Epithelial cell of prostate (primary cell): Measurements from ENCODE around the gene APBA2.

Experiments used
- DNase-seq: peaks from one replicate; pipeline ENCODE4 v3.0.0-alpha.2; 2011; ENCODE audit warnings: low read depth, low spot score
- H3K27ac ChIP-seq: fragments of 450-650 bp; 2 replicates; pipeline ENCODE4 v1.5.1; 2017; ENCODE audit warnings: mild to moderate bottlenecking

The APBA2 gene

DNA sequence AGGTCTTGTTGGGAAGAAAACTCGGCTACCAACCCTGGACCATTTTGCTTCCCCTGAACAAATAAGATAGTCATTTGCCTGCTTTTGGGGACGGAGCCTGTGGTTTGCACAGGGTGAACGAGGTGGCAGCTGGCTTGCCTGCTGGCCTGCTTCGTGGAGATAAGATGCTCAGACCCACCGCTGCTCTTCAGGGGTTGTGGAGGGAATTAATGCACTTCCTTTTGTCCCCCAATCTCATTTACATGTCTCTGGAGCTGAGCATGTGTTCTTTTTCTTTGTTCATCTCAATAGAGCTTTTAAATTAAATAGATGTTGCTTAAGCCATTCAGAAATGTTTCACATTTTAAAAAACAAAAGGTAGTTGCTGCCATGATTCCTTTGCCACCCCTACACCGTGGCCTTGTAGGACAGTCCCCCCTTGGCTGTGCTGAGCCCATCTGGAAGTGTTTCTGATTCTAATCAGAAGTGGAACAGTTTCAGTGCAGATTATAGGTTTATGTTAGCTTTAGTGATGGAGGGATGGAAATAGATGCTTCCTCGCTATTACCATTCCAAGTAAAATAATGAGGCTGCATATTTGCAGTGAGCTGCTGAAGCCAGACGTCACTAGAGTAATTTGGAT, 25.6 kb downstream of the APBA2 start:
- no peak overlapping the region for H3K27ac ChIP-seq
- no peak for DNase-seq

GRCh38 chr15:28912422-28912821, 26.6 kb downstream of the APBA2 start:
- no peak for DNase-seq
- no peak overlapping the region for H3K27ac ChIP-seq

GRCh38 chr15:28913171-28913765, 27.5 kb downstream of the APBA2 start:
- H3K27ac ChIP-seq: no peak overlapping the region
- DNase-seq: no peak

DNA sequence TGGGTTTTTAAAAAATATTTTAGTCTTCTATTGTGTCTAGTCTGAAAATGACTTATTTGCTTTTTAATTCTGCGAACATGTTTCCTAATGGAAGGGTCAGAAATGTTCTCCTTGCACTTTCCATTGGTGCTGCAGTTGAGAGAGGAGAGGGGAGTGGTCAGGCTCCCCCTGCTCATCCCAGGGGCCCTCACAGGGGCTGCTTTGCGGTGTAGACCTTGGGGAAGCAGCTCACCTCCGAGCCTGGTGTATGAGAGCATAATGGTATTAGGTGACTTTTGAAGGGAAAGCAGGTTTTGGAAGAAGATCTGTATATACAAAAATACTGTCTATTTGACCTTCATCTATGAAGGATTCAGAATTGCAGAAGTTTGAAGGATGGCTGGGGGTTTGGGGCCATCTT, 28.3 kb downstream of the APBA2 start:
- no peak for DNase-seq
- H3K27ac ChIP-seq: no peak overlapping the region

DNA sequence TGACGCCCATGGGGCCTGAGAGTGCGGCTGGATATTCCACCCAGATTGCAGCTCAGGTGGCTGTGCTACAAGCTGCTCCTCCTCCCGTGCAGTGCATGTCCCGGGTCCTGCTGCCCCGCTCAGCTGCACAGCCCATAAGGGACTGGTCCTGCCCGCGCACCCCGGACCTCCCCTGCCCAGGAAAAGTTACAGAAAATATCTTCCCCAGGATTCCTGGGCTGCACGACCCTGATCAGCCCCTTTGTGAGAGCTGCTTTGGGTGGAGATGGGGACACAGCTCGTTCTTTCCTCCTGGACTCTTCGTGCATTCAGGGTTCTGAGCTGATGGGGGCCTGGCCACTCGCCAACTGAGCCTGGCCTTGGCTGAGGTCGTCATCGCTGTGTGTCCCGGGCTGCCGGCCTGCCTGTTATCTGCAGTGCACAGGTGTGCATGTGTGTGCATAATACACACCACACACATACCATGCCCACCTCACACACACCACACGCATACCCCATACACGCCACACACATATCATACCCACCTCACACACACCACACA, 28.8 kb downstream of the APBA2 start:
- DNase-seq: no peak
- no peak overlapping the region for H3K27ac ChIP-seq

GRCh38 chr15:28915041-28915810, 29.5 kb downstream of the APBA2 start:
- H3K27ac ChIP-seq: no peak overlapping the region
- no peak for DNase-seq

DNA sequence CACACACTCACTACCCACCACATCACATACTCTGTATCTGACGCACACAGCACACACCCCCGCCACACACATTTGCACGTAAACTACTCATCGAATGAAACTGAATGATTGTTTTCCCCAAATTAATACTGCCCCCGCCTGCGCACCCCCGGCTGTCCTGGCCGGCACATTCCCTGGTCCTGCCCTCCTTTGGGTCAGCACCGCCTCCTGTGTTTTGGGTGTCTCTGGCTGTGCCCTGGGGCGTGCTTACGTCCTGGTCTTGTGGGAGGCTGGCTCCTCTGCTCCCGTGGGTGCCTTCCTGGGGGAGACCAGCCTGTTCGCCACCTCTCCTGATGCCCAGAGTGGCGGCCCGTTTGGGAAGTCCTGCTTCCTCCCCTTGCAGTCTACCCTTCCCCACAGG, 30.2 kb downstream of the APBA2 start:
- DNase-seq: no peak
- no peak overlapping the region for H3K27ac ChIP-seq

GRCh38 chr15:28917791-28918140, 32.0 kb downstream of the APBA2 start:
- H3K27ac ChIP-seq: no peak overlapping the region
- DNase-seq: no peak

- H3K27ac ChIP-seq: no peak overlapping the region
- no peak for DNase-seq
Observed at GRCh38 chr15:28918141-28918983, 32.6 kb downstream of the APBA2 start.

DNA sequence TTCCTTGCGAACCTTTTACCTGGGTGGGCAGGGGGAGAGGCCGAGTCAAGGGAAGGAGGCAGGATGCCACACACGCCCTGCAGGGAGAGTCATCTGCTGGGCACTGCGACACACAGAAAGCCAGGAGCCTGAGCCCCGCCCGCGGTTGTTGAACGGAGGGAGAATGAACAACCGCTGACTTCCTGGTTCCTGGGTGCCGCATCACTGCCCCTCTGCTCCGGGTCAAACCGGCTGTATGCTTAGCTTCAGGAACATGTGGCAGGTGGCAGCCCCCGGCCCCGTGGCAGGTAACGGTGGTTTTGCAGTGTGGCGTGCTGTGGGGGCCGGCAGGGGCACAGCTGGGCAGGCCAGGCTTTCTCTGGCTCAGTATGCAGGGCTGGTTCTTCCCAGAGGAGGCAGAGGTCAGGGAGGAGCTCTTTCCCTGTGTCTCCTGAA, 33.4 kb downstream of the APBA2 start:
- H3K27ac ChIP-seq: no peak overlapping the region
- DNase-seq: no peak

GRCh38 chr15:28919679-28920655, 34.2 kb downstream of the APBA2 start:
- H3K27ac ChIP-seq: no peak overlapping the region
- no peak for DNase-seq

GRCh38 chr15:28920781-28921331, 35.1 kb downstream of the APBA2 start:
- DNase-seq: no peak
- H3K27ac ChIP-seq: no peak overlapping the region

DNA sequence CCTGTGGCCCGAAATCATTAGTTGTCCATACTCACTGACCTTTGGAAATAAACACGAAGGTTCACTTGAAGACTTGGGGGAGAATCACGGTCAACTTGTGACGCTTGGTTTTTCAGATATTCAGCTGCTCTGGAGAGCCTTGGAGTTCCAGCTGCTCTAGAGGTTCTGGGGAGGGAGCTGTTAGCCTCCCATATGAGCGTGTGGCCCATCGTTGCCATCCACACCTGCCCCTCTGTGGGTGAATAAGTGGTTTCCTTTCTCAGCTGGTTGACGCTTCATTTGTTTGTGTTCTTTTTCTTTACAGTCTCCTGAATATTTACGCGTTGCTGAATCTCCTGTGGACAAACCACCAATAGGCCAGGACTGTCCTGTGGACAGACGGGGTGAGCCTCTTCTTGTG, 35.6 kb downstream of the APBA2 start:
- H3K27ac ChIP-seq: no peak overlapping the region
- no peak for DNase-seq

DNA sequence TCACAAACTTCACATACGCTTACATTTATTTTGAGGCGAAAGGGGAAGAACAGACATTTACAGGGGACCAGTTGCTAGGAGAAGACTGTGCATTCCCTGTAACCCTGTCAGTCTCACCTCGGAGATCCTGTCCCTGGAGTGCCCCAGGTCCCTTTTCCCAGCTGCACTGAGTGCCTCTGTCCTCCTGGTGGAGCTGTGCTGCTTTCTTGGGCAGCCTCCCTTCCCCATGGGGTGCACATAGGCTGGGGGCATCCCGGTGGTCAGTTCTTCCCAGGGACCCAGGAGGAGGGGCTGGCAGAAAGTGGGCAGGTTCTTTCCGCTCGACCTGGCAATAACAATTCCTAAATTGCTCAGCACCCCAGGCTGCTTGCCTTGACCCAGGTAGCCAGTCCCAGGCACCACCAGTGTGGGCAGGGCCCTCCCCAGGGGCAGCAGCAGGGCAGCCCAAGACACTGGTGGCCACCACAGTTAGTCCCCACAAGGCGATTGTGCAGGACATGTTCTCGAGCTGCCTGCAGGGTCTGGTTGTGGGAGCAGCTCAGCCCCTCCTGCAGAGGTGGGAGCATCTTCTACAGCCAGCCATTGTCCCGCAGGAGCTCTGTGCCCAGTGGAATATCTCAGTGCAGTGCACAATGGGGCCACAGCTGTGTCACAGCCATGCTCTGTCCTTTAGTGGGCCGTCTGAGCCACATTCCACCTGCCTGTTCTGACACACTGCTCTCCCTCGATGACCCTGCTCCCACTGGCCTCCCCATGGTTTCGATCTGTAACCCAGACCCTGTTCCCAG, 36.3 kb downstream of the APBA2 start:
- DNase-seq: no peak
- H3K27ac ChIP-seq: no peak overlapping the region

DNA sequence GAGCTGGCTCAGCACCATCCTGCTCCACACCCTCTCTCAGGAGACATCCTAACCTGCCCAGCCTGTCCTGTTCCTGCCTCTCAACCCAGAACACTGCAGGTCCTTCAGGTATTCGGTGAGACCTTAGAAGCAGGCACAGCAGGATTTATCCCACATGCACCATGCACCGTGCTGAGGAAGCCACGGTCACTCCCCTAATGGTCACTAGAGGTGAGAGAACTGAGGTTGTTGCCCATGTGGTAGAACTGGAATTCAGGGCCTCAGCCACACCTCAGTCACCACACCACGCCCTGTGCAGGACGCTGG, 36.9 kb downstream of the APBA2 start:
- no peak for DNase-seq

DNA sequence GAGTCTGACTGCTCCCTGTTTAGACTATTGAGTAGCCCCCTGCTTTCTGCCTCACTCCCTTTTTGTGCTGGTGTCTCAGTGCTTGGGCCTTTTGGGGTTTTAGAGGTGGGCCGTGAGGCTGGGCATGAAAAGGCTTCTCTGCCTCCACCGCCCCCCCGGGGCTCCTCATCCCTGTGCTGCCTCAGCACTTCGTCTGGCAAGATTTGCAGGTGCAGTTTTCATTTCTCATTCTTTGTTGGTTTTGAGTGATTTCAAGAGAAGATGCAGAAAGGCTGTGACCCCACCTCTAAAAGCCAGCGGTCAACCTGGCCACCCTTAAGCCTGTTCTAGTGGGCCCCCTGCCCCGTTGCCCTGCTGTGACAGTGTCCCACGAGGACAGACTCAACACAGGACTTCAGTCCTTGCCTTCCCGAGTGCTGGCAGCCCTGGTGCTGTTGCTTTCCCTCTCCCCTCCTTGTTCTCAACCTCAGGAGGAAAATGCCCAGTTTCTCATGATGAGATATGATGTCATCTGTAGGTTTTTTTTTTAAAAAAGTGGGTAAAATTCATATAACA, 38.0 kb downstream of the APBA2 start:
- DNase-seq: no peak

More for the DNA sequence above, 36.9 kb downstream of the APBA2 start:
- H3K27ac ChIP-seq: no peak overlapping the region

DNA sequence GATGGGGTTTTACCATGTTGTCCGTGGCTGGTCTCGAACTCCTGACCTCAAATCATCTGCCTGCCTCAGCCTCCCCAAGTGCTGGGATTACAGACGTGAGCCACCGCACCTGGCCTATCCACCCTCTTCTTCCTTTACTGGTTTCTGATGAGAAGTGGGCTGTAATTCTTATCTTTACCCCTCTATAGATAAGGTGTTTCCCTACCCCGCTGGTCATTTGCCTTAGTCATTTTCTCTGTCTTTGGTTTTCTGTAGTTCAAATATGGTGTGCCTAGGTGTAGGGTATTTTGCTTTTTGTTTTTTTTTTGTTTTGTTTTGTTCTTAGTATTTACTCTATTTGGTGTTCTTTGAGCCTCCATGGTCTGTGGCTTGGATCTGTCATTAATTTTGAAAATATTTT, 41.3 kb downstream of the APBA2 start:
- DNase-seq: no peak
- no peak overlapping the region for H3K27ac ChIP-seq

More for the DNA sequence above, 38.0 kb downstream of the APBA2 start:
- no peak overlapping the region for H3K27ac ChIP-seq

DNA sequence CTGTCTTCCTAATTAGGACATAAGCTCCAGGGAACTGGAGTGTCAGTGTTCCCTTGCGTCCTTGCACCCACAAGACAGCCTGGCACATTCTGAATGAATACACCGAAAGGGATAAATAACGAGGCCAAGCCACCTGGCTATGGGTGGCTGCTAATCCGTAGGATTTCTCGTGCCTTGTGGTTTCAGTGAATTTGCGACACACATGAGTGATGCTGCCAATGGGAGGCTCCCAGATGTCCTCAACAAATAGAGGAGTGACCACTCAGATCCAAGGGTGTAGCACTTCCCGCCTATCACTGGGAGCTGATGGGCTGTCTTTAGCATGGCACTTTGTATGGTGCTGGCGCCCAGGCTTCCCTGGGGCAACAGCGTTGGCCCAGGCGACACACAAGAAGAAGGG, 43.4 kb downstream of the APBA2 start:
- DNase-seq: no peak
- no peak overlapping the region for H3K27ac ChIP-seq
